ENCODE results near the gene HES4.

Gene HES4

GRCh38 chr1:1033731-1034438 is 34.0 kb upstream of the HES4 start:
- no peaks in the 10 kb centered on the region for H3K9me2 ChIP-seq (replicated peaks; ENCODE audit: low read depth, low read length)
- H3F3A ChIP-seq (ENCODE audit: low read depth): no peaks in the 10 kb centered on the region
- H3K27me3 ChIP-seq (ENCODE audit: insufficient read depth, low read length, poor library complexity, severe bottlenecking): no peaks in the 10 kb centered on the region
- H3K36me3 ChIP-seq (ENCODE audit: insufficient read depth, low read length): no peaks in the 10 kb centered on the region
- no peak overlapping the region for H2AFZ ChIP-seq (ENCODE audit: low read length)
- H4K20me1 ChIP-seq (ENCODE audit: insufficient read depth, low read length, poor library complexity, severe bottlenecking): no peaks in the 10 kb centered on the region
- H3K9ac ChIP-seq (ENCODE audit: low read depth, low read length, poor library complexity, severe bottlenecking): no peak overlapping the region
- H3K79me2 ChIP-seq (ENCODE audit: insufficient read depth, low read length): no peaks in the 10 kb centered on the region
- H3K4me1 ChIP-seq (ENCODE audit: insufficient read depth, low read length, poor library complexity, severe bottlenecking): no peaks in the 10 kb centered on the region
- H3K4me3 ChIP-seq (ENCODE audit: low read length, poor library complexity, severe bottlenecking): no peak overlapping the region
- no peaks in the 10 kb centered on the region for H3K9me3 ChIP-seq (ENCODE audit: insufficient read depth, low read depth, low read length)
- TF ChIP-seq EZH2phosphoT487 (IDR thresholded peaks at IDR 0.05; ENCODE audit: borderline replicate concordance) (no peak), CTCF (conservative IDR thresholded peaks at IDR 0.05; ENCODE audit: low read length) (no peak)
- H3K4me2 ChIP-seq (ENCODE audit: low read depth, low read length, poor library complexity, severe bottlenecking): no peak overlapping the region

- no peak overlapping the region for H3K9ac ChIP-seq (ENCODE audit: low read depth, low read length, poor library complexity, severe bottlenecking)
- no peaks in the 10 kb centered on the region for H3K27me3 ChIP-seq (ENCODE audit: insufficient read depth, low read length, poor library complexity, severe bottlenecking)
- H3K9me2 ChIP-seq (replicated peaks; ENCODE audit: low read depth, low read length): no peaks in the 10 kb centered on the region
- no peaks in the 10 kb centered on the region for H4K20me1 ChIP-seq (ENCODE audit: insufficient read depth, low read length, poor library complexity, severe bottlenecking)
- no peaks in the 10 kb centered on the region for H3K4me1 ChIP-seq (ENCODE audit: insufficient read depth, low read length, poor library complexity, severe bottlenecking)
- H3K79me2 ChIP-seq (ENCODE audit: insufficient read depth, low read length): no peaks in the 10 kb centered on the region
- H3F3A ChIP-seq (ENCODE audit: low read depth): no peaks in the 10 kb centered on the region
- peak; percentile 71 for TF ChIP-seq CTCF (conservative IDR thresholded peaks at IDR 0.05; ENCODE audit: low read length)
- no peak for TF ChIP-seq EZH2phosphoT487 (IDR thresholded peaks at IDR 0.05; ENCODE audit: borderline replicate concordance)
- H3K4me3 ChIP-seq (ENCODE audit: low read length, poor library complexity, severe bottlenecking): peak overlapping the region; percentile 58
- H2AFZ ChIP-seq (ENCODE audit: low read length): no peak overlapping the region
- peak overlapping the region; percentile 38 for H3K4me2 ChIP-seq (ENCODE audit: low read depth, low read length, poor library complexity, severe bottlenecking)
- H3K9me3 ChIP-seq (ENCODE audit: insufficient read depth, low read depth, low read length): no peaks in the 10 kb centered on the region
- no peaks in the 10 kb centered on the region for H3K36me3 ChIP-seq (ENCODE audit: insufficient read depth, low read length)
Measured at GRCh38 chr1:1033009-1033587, 33.2 kb upstream of the HES4 start.

GRCh38 chr1:1032424-1032823 is 32.5 kb upstream of the HES4 start:
- Histone ChIP-seq H3K4me3 (ENCODE audit: low read length, poor library complexity, severe bottlenecking) (peak overlapping the region; percentile 58), H3K9me2 (replicated peaks; ENCODE audit: low read depth, low read length) (no peaks in the 10 kb centered on the region), H3K79me2 (ENCODE audit: insufficient read depth, low read length) (no peaks in the 10 kb centered on the region), H3K27me3 (ENCODE audit: insufficient read depth, low read length, poor library complexity, severe bottlenecking) (no peaks in the 10 kb centered on the region), H3K9me3 (ENCODE audit: insufficient read depth, low read depth, low read length) (no peaks in the 10 kb centered on the region), H3F3A (ENCODE audit: low read depth) (no peaks in the 10 kb centered on the region), H3K36me3 (ENCODE audit: insufficient read depth, low read length) (no peaks in the 10 kb centered on the region), H3K9ac (ENCODE audit: low read depth, low read length, poor library complexity, severe bottlenecking) (no peak overlapping the region), H3K4me2 (ENCODE audit: low read depth, low read length, poor library complexity, severe bottlenecking) (no peak overlapping the region), H4K20me1 (ENCODE audit: insufficient read depth, low read length, poor library complexity, severe bottlenecking) (no peaks in the 10 kb centered on the region), H3K4me1 (ENCODE audit: insufficient read depth, low read length, poor library complexity, severe bottlenecking) (no peaks in the 10 kb centered on the region), H2AFZ (ENCODE audit: low read length) (no peak overlapping the region)
- TF ChIP-seq EZH2phosphoT487 (IDR thresholded peaks at IDR 0.05; ENCODE audit: borderline replicate concordance): no peak
- no peak for TF ChIP-seq CTCF (conservative IDR thresholded peaks at IDR 0.05; ENCODE audit: low read length)
